ENCODE measurements around the gene RSBN1L.
"Not testable (repeated sequence)": the region's sequence is repeated elsewhere in the genome, so short reads cannot be mapped to it uniquely, and the experiment has no call there.

The RSBN1L gene

DNA sequence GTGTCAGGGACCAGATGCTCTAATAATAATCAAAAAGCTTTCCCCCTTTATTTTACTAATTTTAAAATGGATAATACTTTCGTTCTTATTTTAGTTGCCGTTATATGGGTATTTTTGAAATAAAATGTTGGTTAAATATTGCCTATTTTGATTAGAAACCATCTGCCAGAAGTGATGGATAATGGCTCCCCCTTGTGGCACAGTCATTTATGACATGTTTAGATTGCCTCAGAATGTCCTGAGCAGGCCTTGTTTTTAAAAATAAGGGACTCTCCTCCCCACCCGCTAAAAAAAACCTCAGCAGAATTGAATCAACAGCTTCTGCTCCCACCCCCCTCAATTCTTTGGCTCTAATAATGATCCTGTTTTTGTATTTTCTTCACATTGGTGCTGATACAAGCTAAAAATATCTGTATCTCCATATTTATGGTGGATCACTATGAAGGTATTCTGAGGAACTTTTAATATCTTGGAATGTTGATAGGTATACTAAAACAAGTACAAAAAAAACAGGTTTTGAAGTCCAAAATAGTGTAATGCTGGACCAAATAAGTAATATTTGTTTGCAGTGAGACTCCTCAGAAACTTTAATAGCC, 63.1 kb downstream of the RSBN1L start:
- no peak overlapping the region for H3K4me3 ChIP-seq (ENCODE audit: low read length)
- peak; percentile 63 for DNase-seq (ENCODE audit: low read depth, low spot score)

- no peak overlapping the region for H3K4me3 ChIP-seq (ENCODE audit: low read length)
- DNase-seq (ENCODE audit: low read depth, low spot score): no peak
Observed at GRCh38 chr7:77760809-77761453, 64.7 kb downstream of the RSBN1L start.

GRCh38 chr7:77765481-77765880, 69.2 kb downstream of the RSBN1L start:
- DNase-seq (ENCODE audit: low read depth, low spot score): no peak
- no peak overlapping the region for H3K4me3 ChIP-seq (ENCODE audit: low read length)

GRCh38 chr7:77765906-77766800, 69.9 kb downstream of the RSBN1L start:
- no peak for DNase-seq (ENCODE audit: low read depth, low spot score)
- H3K4me3 ChIP-seq (ENCODE audit: low read length): no peak overlapping the region

DNA sequence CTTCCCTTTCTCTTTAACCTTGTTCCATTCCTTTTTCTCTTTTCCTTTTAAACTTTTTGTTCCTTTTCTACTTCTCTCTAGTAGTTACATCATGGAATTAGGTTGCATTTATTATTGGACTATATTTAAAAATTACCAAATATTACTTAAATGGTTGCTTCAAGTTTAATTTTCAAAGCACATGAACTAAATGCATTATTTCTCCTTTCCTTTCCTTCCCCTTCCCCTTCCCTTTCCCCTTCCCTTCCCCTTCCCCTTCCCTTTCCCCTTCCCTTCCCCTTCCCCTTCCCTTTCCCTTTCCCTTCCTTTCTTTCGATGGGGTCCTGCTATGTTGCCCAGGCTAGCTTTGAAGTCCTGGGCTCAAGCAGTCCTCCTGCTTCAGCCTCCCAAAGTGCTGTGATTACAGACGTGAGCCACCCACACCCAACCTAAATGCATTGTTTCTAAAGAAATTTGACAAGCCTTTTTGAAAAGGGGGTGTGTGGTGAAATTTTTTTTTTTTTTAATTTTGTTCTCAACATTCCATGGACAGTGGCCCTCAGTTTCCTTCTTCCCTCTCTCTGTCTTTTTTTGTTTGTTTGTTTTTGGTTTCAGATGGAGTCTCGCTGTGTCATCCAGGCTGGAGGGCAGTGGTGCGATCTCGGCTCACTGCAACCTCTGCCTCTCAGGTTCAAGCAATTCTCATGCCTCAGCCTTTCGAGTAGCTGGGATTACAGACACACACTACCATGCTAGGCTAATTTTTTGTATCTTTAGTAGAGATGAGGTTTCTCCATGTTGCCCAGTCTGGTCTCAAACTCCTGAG, 70.7 kb downstream of the RSBN1L start:
- no peak for DNase-seq (ENCODE audit: low read depth, low spot score)
- no peak overlapping the region for H3K4me3 ChIP-seq (ENCODE audit: low read length)

DNA sequence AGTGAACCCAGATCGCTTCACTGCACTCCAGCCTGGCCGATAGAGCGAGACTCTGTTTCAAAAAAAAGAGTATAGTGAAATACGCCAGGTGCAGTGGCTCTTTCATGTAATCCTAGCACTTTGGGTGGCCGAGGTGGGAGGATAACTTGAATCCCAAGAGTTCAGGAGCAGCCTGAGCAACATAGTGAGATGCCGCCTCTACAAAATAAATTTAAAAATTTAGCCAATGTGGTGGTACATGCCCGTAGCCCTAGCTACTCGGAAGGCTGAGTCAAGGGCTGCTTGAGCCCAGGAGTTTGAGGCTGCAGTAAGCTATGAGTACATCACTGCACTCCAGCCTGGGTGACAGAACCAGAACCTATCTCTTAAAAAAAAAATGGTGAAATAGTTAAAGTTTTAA, 74.1 kb downstream of the RSBN1L start:
- DNase-seq (ENCODE audit: low read depth, low spot score): no peak
- no peak overlapping the region for H3K4me3 ChIP-seq (ENCODE audit: low read length)

- no peak for DNase-seq (ENCODE audit: low read depth, low spot score)
- H3K4me3 ChIP-seq (ENCODE audit: low read length): no peak overlapping the region
Observed at GRCh38 chr7:77771901-77772300, 75.6 kb downstream of the RSBN1L start.

DNA sequence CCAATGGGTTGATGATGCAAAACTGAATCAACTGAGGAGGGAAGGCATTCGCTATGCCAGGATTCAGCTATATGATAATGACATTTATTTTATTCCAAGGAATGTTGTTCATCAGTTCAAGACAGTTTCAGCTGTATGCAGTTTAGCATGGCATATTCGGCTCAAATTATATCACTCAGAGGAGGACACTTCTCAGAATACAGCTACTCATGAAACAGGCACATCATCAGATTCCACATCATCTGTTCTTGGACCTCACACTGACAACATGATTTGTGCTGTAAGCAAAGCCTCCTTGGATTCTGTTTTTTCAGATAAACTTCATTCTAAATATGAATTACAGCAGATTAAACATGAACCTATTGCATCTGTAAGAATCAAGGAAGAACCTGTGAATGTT, 82.3 kb downstream of the RSBN1L start:
- H3K4me3 ChIP-seq (ENCODE audit: low read length): no peak overlapping the region
- no peak for DNase-seq (ENCODE audit: low read depth, low spot score)

DNA sequence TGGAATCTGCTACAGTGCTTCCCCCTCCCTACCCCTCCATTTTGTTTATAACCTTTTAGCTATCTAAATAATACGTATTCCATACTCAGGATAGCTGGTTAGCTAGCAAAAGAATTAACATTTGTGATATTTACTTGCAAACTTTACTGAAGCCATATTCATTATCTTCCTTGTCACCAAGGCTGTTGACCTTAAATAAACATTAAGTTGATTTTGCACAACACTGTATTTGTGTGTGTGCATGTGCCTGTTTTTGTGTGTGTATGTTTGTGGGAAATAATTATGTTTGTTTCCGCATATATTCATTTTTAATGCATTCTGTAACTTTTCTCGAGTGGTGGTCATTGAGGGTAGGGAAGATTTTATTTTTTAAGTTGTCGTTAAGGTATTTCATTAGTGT, 86.1 kb downstream of the RSBN1L start:
- no peak overlapping the region for H3K4me3 ChIP-seq (ENCODE audit: low read length)
- no peak for DNase-seq (ENCODE audit: low read depth, low spot score)

DNA sequence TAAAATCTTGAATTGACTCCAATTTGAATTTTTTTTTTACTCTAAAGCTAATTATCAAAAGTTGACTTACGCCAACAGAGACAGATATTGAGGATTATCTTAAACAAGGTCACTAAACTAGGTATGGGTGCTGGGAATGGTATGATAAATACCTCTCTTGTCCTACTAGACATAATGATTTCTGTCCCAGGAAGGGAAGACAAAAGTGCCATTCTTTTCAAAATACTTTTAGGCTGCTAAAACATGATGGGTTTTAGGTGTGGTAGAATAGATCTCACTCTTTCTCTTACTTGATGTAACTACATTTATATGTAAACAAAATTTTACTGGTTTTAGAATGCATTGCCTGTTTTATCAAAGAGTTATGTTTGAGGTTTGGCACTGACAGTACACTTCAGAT, 86.9 kb downstream of the RSBN1L start:
- no peak for DNase-seq (ENCODE audit: low read depth, low spot score)
- no peak overlapping the region for H3K4me3 ChIP-seq (ENCODE audit: low read length)

DNA sequence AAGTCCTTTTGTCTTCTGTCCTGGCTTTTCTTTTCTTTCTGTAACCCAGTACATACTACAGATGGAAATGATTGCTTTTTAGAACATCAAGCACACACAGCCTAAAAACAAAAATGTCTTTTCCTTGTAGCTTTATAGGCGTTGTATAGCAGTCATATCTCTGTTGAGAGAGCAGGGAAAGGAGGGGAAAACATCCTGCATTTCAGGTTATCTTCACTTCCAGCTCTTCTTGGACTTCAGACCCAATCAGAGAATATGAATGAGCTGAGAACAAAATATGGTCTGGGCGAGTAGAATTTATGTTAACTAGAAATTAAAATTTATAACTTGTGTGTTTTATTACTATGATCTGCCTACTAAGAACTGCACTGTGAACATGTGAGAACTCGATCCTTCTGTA, 87.3 kb downstream of the RSBN1L start:
- DNase-seq (ENCODE audit: low read depth, low spot score): no peak
- H3K4me3 ChIP-seq (ENCODE audit: low read length): no peak overlapping the region

GRCh38 chr7:77784426-77784825, 88.2 kb downstream of the RSBN1L start:
- H3K4me3 ChIP-seq (ENCODE audit: low read length); DNase-seq (ENCODE audit: low read depth, low spot score): not testable (repeated sequence)

GRCh38 chr7:77786018-77786417, 89.8 kb downstream of the RSBN1L start:
- DNase-seq (ENCODE audit: low read depth, low spot score): no peak
- H3K4me3 ChIP-seq (ENCODE audit: low read length): no peak overlapping the region

DNA sequence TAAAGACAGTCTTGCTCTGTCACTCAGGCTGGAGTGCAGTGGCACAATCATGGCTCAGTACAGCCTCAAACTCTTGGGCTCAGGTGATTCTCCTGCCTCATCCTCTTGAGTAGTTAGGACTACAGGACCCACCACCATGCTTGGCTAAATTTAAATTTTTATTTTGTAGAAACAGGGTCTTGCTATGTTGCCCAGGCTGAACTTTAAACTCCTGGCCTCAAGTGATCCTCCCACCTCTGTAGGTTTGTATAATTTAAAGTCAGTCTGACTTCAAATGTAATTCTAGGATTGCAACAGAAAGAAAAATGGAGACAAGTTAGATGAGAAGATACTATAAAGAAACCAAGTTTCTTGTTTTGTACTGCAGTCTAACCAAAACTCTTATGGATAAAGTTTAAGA, 90.5 kb downstream of the RSBN1L start:
- H3K4me3 ChIP-seq (ENCODE audit: low read length): no peak overlapping the region
- no peak for DNase-seq (ENCODE audit: low read depth, low spot score)

GRCh38 chr7:77788327-77788902, 92.2 kb downstream of the RSBN1L start:
- DNase-seq (ENCODE audit: low read depth, low spot score): no peak
- H3K4me3 ChIP-seq (ENCODE audit: low read length): no peak overlapping the region

GRCh38 chr7:77791336-77791735, 95.1 kb downstream of the RSBN1L start:
- H3K4me3 ChIP-seq (ENCODE audit: low read length): no peak overlapping the region
- no peak for DNase-seq (ENCODE audit: low read depth, low spot score)

DNA sequence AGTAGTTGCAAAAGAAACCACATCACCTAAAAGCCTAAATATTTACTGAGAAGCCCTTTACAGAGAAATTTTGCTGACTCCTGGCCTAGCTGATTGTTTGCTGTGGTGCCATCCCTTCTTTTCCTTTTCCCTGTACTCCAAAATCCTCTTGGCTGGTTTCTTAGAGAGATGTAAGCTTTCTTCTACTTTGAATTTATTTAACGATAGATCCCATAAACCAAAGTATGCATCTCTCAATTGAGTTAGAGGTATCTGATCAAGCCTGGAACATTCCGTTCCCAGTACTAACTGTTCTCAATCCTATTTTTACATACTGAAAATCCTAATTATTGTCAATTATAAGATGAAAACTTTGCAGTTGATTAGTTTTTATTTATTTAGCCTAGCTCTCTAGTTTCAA, 95.7 kb downstream of the RSBN1L start:
- DNase-seq (ENCODE audit: low read depth, low spot score): no peak

GRCh38 chr7:77794000-77794399, 97.7 kb downstream of the RSBN1L start:
- DNase-seq (ENCODE audit: low read depth, low spot score): no peak
- no peak overlapping the region for H3K4me3 ChIP-seq (ENCODE audit: low read length)

More for the DNA sequence above, 95.7 kb downstream of the RSBN1L start:
- no peak overlapping the region for H3K4me3 ChIP-seq (ENCODE audit: low read length)

DNA sequence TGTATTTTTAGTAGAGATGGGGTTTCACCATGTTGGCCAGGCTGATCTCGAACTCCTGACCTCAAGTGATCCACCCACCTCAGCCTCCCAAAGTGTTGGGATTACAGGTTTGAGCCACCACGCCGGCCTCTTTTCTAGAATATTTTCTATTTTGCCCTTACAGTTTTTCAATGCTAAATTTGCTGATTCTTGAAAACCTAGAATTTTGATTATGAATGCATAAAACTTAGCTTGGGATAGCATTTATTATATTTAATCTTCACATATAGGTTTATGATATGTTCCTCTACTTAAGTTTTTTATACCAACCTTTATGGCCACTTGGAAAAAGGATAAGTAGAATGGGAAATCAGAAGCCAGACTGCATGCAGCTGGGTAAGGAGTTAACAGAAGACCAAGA, 99.8 kb downstream of the RSBN1L start:
- no peak overlapping the region for H3K4me3 ChIP-seq (ENCODE audit: low read length)
- DNase-seq (ENCODE audit: low read depth, low spot score): no peak

All from Jurkat, Clone E6-1 (cell line).